NCI-H460 (cell line): ENCODE results near the gene KIRREL3. TPM values are rescaled to one million over a fixed set of nuclear protein-coding genes. Genes with fewer than 3 reads are reported as not detected.

ENCODE experiments used
- DNase-seq: peaks from one replicate; pipeline ENCODE4 v3.0.0-alpha.2; 2016; ENCODE audit warnings: low read depth; ENCODE audit errors: extremely low read depth
- total RNA-seq: library from RNA; depleted of rRNA; stranded (reverse); fragments of >200 nt; shearing (Covaris generic); gene quantifications from 2 replicates; pipeline ENCODE4 v1.2.3, GENCODE V29; 2014

Gene KIRREL3
- total RNA-seq, 1 experiment from 2014 or later = not detected

DNA sequence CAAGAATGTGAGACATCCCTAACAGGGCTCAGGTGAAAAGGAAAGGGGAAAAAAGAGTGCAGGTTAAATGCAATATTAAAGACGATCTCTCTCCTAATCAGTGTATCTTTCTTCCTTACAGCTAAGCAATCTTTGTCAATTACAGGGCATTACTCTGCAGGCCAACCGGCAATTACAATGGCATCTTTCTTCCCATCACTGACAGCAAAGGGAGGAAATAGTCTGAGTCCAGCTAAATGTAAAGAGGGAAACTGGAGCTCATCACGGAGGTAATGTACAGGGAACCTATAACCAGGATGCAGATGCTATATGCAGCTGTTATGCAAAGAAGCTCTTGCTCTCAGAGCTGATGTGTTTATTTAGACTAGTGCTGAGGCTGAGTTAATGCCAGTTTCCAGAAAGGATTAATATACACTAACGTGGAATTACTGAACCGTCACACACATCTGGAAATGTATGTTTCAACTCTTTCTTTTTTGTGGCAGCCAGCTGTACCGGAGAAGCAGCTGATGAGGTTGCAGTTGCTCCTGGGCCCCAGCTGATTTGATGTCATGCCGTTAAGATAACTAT is 121.6 kb downstream of the KIRREL3 start:
- no peak for DNase-seq

DNA sequence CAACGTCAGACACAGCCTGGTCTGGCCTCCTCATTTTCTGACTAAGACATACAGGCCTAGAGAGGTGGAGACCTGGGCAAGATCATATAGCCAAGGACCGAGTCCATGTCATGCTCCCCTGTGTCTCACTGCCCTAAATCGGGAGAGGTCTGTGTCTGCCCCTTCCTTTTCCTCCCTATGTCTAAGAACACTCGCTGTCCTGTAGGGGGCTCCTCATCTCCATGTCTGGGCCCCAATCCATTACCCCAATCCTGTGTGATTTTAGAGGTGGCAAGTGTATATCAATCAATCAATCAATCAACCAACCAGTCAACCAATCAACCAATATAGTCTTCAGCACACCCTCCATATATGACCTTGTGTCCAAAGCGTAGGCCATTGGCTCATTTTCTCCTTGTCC is 125.7 kb downstream of the KIRREL3 start:
- DNase-seq = no peak

DNA sequence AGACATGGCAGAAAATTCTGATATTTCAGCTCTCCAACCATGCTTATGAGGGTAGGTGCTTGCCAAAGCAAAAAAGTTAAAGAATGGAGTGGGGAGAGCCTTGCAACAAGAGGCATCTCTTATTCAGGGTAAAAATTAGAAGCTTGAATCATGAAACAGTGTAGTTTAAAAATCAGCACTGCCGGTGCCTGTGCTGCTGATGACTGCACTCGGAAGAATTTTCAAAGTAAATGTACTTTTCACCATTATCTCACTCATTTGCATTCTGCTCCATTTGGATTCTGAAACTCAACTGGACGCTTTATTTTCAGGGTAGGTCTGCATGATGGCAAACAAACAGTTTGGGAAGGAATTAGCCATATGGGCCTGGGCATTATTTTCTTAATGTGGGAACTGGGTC is 126.3 kb downstream of the KIRREL3 start:
- DNase-seq = no peak

DNA sequence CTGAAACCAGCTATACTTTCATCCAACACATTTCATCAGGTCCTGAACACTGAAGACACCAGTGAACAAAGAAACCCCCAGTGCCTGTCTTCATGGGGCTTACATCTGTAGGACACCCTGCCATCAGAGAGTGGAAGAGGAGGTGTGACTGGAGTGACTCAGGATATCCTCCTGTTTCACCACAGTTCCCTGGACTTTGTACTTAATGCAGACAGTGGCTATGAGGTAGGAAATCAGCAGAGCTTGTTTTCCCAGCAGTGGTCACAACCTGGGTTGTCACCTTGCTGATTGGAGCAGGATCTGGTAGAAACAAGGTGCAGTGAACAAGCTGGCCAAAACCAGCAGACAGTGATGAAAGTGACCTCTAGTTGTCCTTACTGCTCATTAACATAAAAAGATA is 128.8 kb downstream of the KIRREL3 start:
- no peak for DNase-seq

DNA sequence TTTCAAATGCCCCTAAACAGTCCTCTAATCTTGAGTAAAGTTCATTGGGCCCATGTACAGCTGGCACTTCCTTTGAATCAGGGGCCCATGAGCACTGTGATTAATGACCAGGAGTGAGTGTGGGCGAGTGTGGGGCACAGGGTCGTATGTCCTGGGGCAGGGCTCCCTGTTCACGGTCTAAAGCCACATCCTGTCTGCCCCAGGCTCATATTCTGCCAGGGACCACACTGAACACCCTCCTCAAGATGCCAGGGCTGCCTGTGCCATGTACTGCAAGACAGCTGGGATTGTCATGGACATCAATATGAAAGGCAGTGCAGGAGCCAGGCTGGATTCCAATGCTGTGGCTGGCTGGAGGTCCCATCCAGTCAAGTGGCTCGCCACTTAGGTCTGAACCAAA is 130.5 kb downstream of the KIRREL3 start:
- DNase-seq = no peak

DNA sequence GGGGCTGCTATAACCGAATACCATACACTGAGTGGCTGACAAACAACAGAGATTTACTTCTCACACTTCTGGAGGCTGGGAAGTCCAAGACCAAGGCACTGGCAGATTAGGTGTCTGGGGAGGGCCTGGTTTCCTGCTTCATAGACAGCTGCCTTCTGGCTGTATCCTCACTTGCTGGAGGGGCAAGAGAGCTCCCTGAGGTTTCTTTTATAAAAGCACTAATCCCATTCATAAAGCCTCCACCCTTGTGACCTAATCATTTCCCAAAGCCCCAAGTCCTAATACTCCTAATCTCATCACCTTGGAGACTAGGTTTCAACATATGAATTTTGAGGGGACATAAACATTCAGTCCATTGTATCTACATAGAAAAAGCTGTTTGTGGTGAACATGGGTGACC is 131.8 kb downstream of the KIRREL3 start:
- DNase-seq = no peak

DNA sequence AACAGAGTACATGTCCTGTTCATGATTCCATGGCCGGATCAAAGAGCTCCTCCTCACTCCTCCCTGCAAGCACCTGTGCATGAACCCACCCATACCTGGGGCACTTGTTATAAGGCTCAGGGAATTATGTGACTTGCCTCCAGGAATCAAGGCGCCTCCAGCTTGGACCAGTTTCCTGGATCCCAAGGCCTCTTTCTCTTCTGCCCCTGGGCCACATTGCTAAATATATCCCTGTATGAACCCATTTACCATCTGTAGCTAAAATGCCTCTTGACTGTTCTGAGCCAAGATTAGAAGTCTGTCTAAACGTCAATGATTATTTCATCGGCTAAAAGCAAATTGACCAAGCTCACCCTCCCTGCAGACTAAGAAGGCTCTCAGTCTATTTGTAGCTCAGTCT is 135.6 kb downstream of the KIRREL3 start:
- DNase-seq = no peak

DNA sequence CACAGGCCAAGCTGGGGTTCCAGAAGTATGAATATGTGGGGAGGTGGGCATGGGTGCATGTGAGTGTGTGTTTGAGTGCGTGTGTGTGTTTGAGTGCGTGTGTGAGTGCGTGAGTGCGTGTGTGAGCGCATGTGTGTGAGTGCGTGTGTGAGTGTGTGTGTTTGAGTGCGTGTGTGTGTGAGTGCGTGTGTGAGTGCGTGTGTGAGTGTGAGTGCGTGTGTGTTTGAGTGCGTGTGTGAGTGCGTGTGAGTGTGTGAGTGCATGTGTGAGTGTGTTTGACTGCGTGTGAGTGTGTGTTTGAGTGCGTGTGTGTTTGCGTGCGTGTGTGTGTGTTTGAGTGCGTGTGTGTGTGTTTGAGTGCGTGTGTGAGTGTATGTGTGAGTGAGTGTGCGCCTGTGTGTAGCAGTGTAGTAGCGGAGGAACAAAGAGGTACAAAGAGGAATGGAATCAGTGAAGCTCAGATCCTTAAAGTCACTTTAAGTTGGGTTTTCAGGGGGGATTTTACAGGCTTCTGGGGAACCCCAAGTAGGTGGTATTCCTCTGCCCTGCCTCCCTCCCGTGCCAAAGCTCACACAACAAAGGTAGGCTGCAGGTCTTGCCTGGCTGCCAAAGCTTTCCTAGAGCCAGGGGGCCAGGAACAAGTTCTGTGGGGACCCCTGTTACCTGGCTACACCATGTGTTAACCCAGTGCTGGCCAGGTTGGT is 137.1 kb downstream of the KIRREL3 start:
- no peak for DNase-seq

DNA sequence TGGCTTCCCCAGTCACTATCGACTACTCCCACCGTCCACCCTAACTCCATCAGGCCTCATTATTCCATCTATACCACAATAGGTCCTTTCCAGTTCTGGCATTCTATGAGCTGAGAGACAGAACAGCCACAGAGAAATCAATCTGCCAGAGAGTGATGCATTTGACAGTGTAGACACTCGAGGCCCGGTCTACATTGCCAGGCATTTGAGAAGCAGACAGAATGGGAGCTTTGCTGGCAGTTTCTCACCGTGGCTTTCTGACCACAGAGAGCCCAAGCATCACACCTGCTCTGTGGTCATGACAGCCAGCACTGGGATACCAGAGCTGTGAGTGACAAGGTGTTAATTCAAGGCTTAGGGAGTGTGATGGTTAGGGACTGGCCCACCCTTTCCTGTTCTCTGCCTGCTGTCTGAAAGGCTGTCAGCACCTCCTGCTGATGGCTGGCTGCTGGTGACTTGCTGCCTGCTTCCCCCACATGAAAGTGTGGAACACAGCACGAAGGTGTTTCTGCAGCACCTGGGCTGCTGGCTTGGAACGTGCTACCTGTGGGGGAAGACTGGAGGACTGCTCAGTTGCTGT is 137.8 kb downstream of the KIRREL3 start:
- no peak for DNase-seq

DNA sequence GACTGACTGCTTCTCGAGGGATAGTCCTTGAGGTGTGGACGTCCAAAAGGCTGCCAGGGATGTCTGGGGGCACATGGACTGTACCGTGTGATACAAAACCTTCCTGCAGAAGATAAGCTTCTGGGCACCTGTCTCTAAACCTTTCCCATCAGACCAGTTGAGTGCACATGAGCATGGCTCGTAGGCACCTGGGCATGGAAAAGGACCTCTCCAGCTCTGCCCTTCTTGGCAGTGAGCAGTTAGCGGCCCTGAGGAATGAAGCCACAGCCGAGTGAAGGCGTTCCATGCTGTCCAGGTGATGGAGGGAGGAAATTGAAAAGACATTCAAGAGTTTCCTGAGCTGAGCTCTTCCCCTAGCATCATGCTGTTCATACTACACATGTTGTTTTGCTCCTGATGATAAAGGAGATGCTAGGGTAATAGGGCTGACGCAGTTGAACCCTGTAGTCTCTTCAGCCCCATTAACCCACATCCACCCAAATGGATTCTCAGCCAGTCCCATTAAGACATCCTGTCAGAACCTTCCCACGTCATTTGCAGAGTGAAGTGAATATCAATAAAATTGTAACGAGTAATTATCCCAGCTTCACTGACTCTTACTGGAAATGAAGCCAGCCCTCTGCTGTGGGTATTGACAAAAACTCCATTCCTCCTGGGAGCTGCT is 138.6 kb downstream of the KIRREL3 start:
- DNase-seq = no peak

DNA sequence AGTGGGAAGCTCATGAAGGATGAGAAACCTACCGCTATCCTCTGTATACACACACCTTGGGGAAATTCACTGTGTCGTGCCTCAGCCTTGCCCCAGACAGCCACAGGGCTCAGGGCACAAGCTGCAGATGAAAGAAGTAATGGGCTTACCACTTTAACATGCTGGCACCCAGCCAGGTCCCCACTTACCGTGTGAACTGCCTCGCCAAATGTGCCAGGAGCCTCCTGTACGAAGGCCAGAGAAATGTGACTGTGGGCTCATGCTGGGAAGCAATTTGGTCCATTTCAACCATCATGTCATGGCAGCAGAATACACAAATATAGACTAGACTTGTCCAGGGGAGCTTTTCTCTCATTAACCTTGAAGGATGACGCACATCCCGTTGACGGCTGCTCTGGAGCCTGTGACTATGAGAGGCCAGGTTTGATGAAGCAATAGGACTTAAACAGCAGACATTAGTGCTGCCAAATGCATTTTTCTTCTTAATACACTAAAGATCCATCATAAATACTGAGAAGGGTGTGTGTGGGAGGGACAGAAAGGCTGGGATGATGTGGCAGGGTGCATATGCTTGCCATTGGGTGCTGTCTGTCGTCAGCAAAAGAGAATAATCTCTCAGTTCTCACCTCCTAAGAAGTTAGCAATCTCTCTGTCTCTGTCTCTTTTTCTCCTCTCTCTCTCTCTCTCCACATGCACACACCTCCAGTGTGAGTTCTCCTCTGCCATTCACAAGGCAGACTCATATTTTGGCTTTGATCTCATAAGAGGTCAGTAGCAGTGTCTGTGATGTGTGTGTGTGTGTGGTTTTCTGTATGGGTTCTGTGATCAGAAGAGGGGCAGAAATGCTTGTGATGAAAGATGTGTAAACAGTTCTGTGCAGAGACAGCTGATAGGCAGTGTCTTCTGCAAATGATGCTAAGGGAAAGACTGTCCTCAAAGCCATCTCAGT is 142.4 kb downstream of the KIRREL3 start:
- DNase-seq = no peak

DNA sequence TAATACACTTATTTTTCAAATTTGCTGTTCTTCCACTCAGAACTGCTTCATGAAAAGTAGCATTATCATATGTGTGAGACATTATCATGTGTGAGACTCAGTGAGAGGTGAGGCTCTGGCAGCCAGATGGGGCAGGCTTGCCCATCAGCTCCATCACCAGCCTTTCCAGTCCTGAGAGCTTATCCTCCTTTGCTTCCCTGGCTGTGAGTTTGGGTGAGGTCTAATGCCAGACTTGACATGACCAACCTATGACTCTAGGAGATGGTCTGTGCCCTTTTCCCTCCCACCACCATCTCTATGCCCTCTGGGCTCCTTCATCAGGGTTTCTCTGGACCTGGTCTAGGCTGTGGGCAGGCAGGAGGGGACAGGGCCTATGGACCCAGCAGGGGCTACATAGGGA is 145.0 kb downstream of the KIRREL3 start:
- DNase-seq = no peak

DNA sequence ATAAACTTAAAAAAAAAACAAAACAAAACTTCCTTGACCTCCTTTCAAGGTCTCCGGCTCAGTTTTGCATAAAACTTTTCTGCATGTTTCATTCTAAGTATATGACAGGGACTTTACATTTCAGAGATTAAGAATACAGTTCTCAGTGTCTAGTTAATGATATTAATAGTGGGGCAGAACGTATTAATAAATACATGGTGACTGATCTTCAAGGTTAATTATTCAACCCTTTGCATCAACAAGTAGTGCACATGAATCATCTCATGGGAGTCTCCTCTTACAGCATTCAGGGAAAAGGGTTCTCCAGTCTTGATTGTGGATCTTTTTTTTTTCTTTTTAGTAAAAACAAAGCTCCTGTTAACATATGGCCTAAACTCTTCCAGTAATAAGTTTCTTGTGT is 146.8 kb downstream of the KIRREL3 start:
- no peak for DNase-seq

DNA sequence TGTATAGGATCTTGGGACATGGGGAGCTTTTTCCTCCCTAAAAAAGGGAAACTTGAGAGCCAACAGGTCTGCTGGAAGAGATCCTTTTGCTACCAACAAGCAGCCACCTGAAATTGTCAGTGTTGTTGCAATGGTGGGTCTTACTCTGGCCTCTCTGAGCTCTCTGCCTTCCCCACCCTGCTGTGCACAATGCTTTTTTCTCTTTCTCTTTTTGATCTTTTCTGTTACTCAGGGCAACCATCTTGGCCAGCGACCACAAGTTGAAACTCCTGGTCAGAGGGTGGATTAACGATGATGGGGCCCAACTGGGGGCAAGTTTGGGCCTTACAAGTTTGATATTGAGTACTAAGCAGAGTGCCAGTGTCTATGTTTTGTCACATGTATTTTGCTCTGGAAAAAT is 155.8 kb downstream of the KIRREL3 start:
- DNase-seq = no peak

DNA sequence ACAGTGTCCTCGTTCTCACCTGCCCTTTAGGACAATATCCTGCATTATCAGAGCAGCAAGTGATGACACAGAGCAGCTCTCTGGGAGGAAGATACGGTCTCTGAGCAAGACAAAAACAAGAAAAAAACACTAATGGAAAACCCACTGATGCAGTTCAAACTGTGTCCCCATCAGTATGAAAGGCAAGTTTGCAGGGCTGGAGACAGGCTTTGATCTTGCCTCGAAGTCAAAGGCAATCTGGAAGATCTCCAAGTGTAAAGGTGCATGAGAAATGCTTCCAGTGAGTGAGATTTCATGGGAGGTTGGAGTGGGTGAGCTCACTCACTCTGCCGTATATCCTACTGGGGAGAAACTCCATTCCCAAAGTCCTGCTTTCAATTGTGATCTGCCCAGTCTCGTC is 157.5 kb downstream of the KIRREL3 start:
- no peak for DNase-seq

DNA sequence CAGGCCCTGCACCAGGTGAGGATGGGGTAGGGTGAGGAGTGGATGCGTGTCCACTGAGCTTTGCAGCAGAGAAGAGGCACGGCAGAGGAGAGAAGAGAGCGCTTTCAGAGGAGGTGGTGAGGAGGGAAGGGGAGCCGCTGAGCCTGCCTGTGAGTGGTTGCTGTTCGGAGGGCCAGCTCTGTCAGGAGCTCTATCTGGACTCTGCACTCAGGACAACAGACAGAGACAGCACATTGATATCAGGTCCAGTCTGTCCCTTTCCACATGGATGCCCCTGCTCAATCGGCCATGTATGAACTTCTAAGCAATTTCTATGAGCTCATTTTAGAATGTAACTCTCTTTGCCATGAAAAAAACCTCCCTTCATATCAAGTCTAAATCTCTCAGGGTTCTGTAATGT is 158.6 kb downstream of the KIRREL3 start:
- no peak for DNase-seq

DNA sequence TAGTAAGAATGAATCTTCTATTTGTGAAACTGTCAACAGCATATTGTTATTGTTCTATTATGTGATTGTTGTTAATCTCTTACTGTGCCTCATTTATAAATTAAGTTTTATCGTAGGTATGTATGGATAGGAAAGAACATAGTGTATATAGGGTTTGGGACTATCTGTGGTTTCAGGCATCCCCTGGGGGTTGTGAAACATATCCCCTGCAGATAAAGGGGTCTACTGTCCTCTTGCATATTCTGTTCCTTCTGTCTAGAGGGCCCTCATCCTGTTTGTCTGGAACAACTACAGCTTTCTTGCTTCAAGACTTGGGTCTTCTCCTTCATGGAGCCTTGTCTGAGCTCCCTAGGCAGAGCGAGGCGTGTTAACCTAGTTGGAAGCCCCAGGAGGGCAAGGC is 159.6 kb downstream of the KIRREL3 start:
- DNase-seq = no peak

DNA sequence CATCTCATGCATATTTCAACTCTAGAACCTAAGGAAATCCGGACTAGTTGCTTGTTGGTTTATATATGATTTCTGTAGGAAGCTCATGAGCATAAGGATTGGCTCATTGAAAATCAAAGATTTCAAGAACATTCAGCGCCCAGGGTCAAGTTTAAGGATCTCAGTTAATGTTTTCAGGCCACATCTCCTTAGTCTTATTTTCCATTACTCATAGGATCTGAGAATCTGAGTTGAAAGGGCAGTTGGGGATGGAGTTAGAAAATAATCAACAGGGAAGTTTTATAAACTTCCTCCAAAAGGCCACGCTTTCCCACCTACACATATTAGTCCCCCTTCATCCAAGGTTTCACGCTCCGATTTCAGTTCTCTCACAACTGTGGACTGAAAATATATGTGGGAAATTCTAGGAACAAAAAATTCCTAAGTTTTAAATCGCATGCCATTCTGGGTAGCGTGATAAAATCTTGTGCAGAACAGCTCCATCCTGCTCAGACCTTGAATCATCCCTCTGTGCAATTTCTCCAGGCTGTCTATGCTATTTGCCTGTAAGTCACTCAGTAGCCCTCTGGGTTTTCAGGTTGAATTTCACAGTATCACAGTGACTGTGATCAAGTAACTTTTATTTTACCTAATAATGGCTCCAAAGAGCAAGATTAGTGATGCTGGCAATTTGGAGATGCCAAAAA is 160.2 kb downstream of the KIRREL3 start:
- no peak for DNase-seq

DNA sequence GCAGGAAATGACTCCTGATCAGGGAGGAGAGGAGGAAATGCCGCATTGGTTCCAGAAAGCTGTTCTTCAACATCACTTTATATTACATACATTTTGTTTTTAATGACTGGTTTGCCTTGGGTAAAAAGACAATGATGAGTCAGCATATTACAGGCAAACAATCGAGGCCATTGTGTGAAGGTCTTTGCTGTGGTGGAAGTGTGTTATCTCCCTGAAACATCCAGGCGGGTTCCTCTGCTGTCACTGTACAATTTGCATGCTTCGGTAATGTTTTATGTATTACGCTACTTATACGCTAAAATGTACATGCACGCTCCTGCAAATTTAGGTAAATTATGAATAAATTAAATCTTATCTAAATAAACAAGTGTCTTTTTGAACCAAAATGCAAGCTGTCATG is 161.1 kb downstream of the KIRREL3 start:
- no peak for DNase-seq

DNA sequence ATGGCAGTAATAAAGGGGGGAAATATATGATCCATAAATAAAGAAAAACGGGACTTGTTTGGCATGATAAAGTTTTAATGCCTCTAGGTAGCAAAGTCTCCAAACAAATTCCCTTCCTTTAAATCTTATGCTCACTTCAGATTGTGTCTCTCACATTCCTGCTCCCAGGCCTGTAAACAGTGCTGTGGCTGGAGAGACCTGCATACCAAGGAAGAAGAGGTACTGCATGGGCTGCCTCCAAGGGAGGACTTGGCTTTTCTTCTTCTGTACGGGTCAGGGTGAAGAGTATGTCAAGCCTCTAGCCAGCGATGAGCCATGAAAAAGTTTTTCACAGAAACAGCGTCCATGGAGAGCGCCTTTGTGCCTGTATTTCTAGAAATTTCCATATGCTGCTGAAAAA is 161.8 kb downstream of the KIRREL3 start:
- no peak for DNase-seq
